WTC11 (cell line): ENCODE data around the gene PLCH2. TPM values are rescaled to one million over a fixed set of nuclear protein-coding genes. Genes with fewer than 3 reads are reported as not detected.

Source experiments
- ATAC-seq: fragments of 200-7000 bp; cut with Tn5 transposase; 2 replicates; pipeline ENCODE4 v1.10.0; 2021; ENCODE audit warnings: mild to moderate bottlenecking, moderate library complexity
- CTCF ChIA-PET: fragments of 300-600 bp; sonication (Branson Sonifier 250); formaldehyde crosslinking; loops from one replicate; lab custom pipeline; 2021; ENCODE audit warnings: antibody characterized with exemption; lab: Charles Lee
- POLR2A ChIA-PET: fragments of 350-600 bp; sonication (Branson Sonifier 250); formaldehyde crosslinking; loops from one replicate; lab custom pipeline; 2021; ENCODE audit warnings: antibody characterized with exemption; lab: Charles Lee
- DNase-seq: peaks from one replicate; pipeline ENCODE4 v3.0.0; 2021; ENCODE audit warnings: low spot score
- H3K27ac Mint-ChIP-seq: 2 replicates; pipeline ENCODE4 v1.8.0; 2021; ENCODE audit warnings: mixed read lengths
- H3K27me3 Mint-ChIP-seq: 2 replicates; pipeline ENCODE4 v1.8.0; 2021; ENCODE audit warnings: low read depth, mild to moderate bottlenecking, moderate library complexity, mixed read lengths
- H3K36me3 Mint-ChIP-seq: 2 replicates; pipeline ENCODE4 v1.8.0; 2021; ENCODE audit warnings: mixed read lengths
- H3K4me1 Mint-ChIP-seq: 2 replicates; pipeline ENCODE4 v1.8.0; 2022; ENCODE audit warnings: mixed read lengths
- H3K4me3 Mint-ChIP-seq: 2 replicates; pipeline ENCODE4 v1.8.0; 2021; ENCODE audit warnings: mild to moderate bottlenecking, moderate library complexity, mixed read lengths
- H3K9me3 Mint-ChIP-seq: 2 replicates; pipeline ENCODE4 v1.8.0; 2021; ENCODE audit warnings: mixed read lengths
- AFF4 ChIP-seq: sonication (generic); formaldehyde crosslinking; IDR thresholded peaks from 2 replicates; pipeline ENCODE4 v1.8.1; 2023; ENCODE audit warnings: mild to moderate bottlenecking, missing genetic modification reagents, borderline replicate concordance
- CREB1 ChIP-seq: sonication (generic); formaldehyde crosslinking; IDR thresholded peaks from 2 replicates; pipeline ENCODE4 v1.8.0; 2023; ENCODE audit warnings: mild to moderate bottlenecking, missing genetic modification reagents
- FOXK1 ChIP-seq: sonication (generic); formaldehyde crosslinking; IDR thresholded peaks from 2 replicates; pipeline ENCODE4 v1.8.0; 2022; ENCODE audit warnings: mild to moderate bottlenecking, moderate library complexity, missing genetic modification reagents
- HMGA2 ChIP-seq: fragments of 250-450 bp; sonication (Bioruptor Pico); IDR thresholded peaks from 2 replicates; pipeline ENCODE4 v1.4.0; 2021; ENCODE audit warnings: mild to moderate bottlenecking, moderate library complexity
- IRF2 ChIP-seq: sonication (generic); formaldehyde crosslinking; IDR thresholded peaks from 2 replicates; pipeline ENCODE4 v1.8.0; 2022; ENCODE audit warnings: low read depth, missing genetic modification reagents, borderline replicate concordance
- PRDM15 ChIP-seq: sonication (generic); formaldehyde crosslinking; IDR thresholded peaks from 2 replicates; pipeline ENCODE4 v1.8.0; 2022; ENCODE audit warnings: missing genetic modification reagents
- RELA ChIP-seq: sonication (generic); formaldehyde crosslinking; IDR thresholded peaks from 2 replicates; pipeline ENCODE4 v1.8.1; 2022; ENCODE audit warnings: missing genetic modification reagents, mild to moderate bottlenecking, borderline replicate concordance
- SMAD3 ChIP-seq: sonication (generic); formaldehyde crosslinking; IDR thresholded peaks from 2 replicates; pipeline ENCODE4 v1.8.0; 2022; ENCODE audit warnings: missing genetic modification reagents, mild to moderate bottlenecking, borderline replicate concordance
- TEAD1 ChIP-seq: sonication (generic); formaldehyde crosslinking; IDR thresholded peaks from 2 replicates; pipeline ENCODE4 v1.8.0; 2022; ENCODE audit warnings: mild to moderate bottlenecking, missing genetic modification reagents
- USF1 ChIP-seq: sonication (generic); formaldehyde crosslinking; IDR thresholded peaks from 2 replicates; pipeline ENCODE4 v1.8.0; 2022; ENCODE audit warnings: mild to moderate bottlenecking, missing genetic modification reagents
- ZBTB43 ChIP-seq: sonication (generic); formaldehyde crosslinking; IDR thresholded peaks from 2 replicates; pipeline ENCODE4 v1.8.1; 2023; ENCODE audit warnings: mild to moderate bottlenecking, missing genetic modification reagents
- ZNF423 ChIP-seq: fragments of 250-450 bp; sonication (Bioruptor Pico); IDR thresholded peaks from 2 replicates; pipeline ENCODE4 v2.1.2; 2022; ENCODE audit warnings: mild to moderate bottlenecking, moderate library complexity
- total RNA-seq: library from RNA; stranded (reverse); gene quantifications from 3 replicates; pipeline ENCODE4 v1.2.3, GENCODE V29; 2021
- TF ChIP-seq, protein P1 (sequence below): sonication (generic); formaldehyde crosslinking; IDR thresholded peaks from 2 replicates; pipeline ENCODE4 v1.8.0; 2023; ENCODE audit warnings: mild to moderate bottlenecking, missing genetic modification reagents

The PLCH2 gene
- total RNA-seq, 1 experiment from 2014 or later = 0.17 TPM

- TF ChIP-seq RELA (CRISPR knock-in tag) (no peak), CREB1 (CRISPR knock-in tag) (no peak), HMGA2 (no peak), PRDM15 (CRISPR knock-in tag) (no peak)
- TF ChIP-seq, protein P1, sequence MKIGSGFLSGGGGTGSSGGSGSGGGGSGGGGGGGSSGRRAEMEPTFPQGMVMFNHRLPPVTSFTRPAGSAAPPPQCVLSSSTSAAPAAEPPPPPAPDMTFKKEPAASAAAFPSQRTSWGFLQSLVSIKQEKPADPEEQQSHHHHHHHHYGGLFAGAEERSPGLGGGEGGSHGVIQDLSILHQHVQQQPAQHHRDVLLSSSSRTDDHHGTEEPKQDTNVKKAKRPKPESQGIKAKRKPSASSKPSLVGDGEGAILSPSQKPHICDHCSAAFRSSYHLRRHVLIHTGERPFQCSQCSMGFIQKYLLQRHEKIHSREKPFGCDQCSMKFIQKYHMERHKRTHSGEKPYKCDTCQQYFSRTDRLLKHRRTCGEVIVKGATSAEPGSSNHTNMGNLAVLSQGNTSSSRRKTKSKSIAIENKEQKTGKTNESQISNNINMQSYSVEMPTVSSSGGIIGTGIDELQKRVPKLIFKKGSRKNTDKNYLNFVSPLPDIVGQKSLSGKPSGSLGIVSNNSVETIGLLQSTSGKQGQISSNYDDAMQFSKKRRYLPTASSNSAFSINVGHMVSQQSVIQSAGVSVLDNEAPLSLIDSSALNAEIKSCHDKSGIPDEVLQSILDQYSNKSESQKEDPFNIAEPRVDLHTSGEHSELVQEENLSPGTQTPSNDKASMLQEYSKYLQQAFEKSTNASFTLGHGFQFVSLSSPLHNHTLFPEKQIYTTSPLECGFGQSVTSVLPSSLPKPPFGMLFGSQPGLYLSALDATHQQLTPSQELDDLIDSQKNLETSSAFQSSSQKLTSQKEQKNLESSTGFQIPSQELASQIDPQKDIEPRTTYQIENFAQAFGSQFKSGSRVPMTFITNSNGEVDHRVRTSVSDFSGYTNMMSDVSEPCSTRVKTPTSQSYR (CRISPR knock-in tag) = no peak
- TF ChIP-seq, all 79 proteins: peak for 0
Observed at GRCh38 chr1:2462819-2463218, 13.3 kb upstream of the PLCH2 start (continued).

- H3K27ac Mint-ChIP-seq = no peak overlapping the region
- H3K36me3 Mint-ChIP-seq = no peaks in the 10 kb centered on the region
- CTCF ChIA-PET = interaction anchor here (1.6 kb wide), 1 partner anchor 10 kb away, joined by 3 read pairs; no protein-coding TSS in a partner anchor
- H3K4me3 Mint-ChIP-seq = no peak overlapping the region
- ATAC-seq (no peak), DNase-seq (no peak)
- no peaks in the 10 kb centered on the region for H3K27me3 Mint-ChIP-seq
- TF ChIP-seq USF1 = no peak
- TF ChIP-seq AFF4 (CRISPR knock-in tag) = no peak
- no peak for TF ChIP-seq TEAD1
- no peak for TF ChIP-seq IRF2
- TF ChIP-seq SMAD3 (CRISPR knock-in tag) = no peak
- no peak for TF ChIP-seq ZNF423
- TF ChIP-seq FOXK1 (CRISPR knock-in tag) = no peak
- TF ChIP-seq ZBTB43 = no peak
- POLR2A ChIA-PET = no interaction called here
- H3K9me3 Mint-ChIP-seq = no peaks in the 10 kb centered on the region
- no peaks in the 10 kb centered on the region for H3K4me1 Mint-ChIP-seq
Observed at GRCh38 chr1:2463396-2463795, 12.7 kb upstream of the PLCH2 start.
